ENCODE measurements around the gene TNNT1.
A peak's percentile ranks its signal among the peaks of the same experiment; 100 is the strongest.

Gene TNNT1

DNA sequence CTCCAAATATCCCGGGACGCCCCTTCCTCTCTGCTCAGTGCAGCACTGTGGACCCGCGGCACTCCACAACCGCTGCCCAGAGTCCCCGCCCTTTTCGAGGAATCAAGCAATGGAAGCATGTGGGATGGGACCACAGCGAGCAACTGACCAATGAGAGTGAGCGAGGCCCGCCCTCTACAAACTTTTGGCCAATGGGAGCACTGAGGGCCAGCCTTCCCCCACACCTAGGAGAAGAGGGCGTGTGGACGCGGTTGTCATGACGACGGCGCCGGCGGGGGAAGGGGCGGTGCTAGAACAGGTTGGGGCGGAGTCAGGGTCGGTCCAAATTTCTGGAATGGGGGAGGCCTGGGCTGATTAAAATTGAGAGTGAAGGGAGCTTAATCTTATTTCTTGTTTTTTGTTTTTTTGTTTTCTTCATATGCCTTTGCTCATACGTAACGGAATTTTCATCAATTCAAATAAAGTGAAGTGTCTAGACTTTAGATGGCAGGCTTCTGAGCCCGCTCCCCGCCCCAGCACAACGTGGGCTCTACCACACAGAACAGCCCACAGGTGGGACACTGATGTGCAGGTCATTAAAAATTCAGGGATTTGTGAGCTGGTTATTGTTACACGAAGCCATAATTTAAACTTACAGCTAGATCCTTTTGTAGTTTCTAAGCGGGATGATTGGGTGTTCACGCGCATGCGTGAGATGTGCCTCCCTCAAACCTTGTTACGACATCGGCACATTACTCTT, 17.7 kb upstream of the TNNT1 start, which contains the start of gene DNAAF3:
TSS of gene DNAAF3 (minus strand) at position 84 of the 739 bp plus-strand sequence. CDS start 200 bp downstream, outside the sequence.
- peak within 1 kb of the TSS; percentile 36 to 67 for H3K4me3 ChIP-seq (ENCODE audit: low read length in 2 of 2)
- peaks cover 48 to 50% of the 10 kb centered on the region in 2 donors for H3K27me3 ChIP-seq (ENCODE audit: control insufficient read depth in 1 of 2, insufficient read depth in 2 of 2, low read length in 2 of 2)
- H3K27ac ChIP-seq (ENCODE audit: low read length) = no peak within 1 kb of the TSS
- no peaks in the 10 kb centered on the region for H3K36me3 ChIP-seq (ENCODE audit: control insufficient read depth in 2 of 2, insufficient read depth in 2 of 2, low read length in 2 of 2)
- peaks cover 13% of the 10 kb centered on the region for H3K4me1 ChIP-seq (ENCODE audit: control insufficient read depth, insufficient read depth, low read length)
- H3K9ac ChIP-seq (ENCODE audit: low read length in 2 of 2) = no peak within 1 kb of the TSS
- no peaks in the 10 kb centered on the region for H3K9me3 ChIP-seq (ENCODE audit: control insufficient read depth in 2 of 2, low read length in 2 of 2)

DNA sequence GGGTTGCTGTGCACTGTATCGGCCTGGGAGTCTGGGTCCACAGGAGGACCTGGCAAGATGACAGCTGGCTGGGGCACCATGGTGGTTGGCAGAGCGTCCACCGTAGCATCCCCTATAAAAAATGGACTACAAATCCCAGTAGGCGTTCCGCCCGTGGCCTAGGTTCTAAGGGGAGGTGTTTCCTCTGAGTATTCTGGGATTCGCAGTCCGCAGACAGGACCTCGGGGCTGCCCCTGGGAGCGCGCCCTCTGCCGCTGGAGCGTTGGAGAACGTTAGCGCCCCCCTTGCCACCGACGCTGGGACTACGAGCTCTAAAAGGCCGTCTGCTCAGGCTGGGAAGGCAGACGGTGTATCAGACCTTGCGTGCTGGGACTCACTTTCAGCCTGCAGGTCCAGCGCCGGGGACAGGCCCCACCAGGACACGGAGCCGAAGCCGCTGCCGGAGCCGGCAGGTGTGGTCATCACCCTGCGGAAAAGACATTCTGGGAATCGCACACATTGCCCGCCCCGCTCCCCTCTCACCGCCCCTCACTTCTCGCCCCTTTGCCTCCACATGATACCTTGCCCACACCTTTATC, 17.0 kb upstream of the TNNT1 start:
- H3K9ac ChIP-seq (ENCODE audit: low read length in 2 of 2) = no peak overlapping the region
- H3K4me3 ChIP-seq (ENCODE audit: low read length in 2 of 2) = peak overlapping the region; percentile 36 to 67
- peaks cover 48 to 50% of the 10 kb centered on the region in 2 donors for H3K27me3 ChIP-seq (ENCODE audit: control insufficient read depth in 1 of 2, insufficient read depth in 2 of 2, low read length in 2 of 2)
- no peaks in the 10 kb centered on the region for H3K9me3 ChIP-seq (ENCODE audit: control insufficient read depth in 2 of 2, low read length in 2 of 2)
- no peak overlapping the region for H3K27ac ChIP-seq (ENCODE audit: low read length)
- peaks cover 13% of the 10 kb centered on the region for H3K4me1 ChIP-seq (ENCODE audit: control insufficient read depth, insufficient read depth, low read length)
- H3K36me3 ChIP-seq (ENCODE audit: control insufficient read depth in 2 of 2, insufficient read depth in 2 of 2, low read length in 2 of 2) = no peaks in the 10 kb centered on the region

DNA sequence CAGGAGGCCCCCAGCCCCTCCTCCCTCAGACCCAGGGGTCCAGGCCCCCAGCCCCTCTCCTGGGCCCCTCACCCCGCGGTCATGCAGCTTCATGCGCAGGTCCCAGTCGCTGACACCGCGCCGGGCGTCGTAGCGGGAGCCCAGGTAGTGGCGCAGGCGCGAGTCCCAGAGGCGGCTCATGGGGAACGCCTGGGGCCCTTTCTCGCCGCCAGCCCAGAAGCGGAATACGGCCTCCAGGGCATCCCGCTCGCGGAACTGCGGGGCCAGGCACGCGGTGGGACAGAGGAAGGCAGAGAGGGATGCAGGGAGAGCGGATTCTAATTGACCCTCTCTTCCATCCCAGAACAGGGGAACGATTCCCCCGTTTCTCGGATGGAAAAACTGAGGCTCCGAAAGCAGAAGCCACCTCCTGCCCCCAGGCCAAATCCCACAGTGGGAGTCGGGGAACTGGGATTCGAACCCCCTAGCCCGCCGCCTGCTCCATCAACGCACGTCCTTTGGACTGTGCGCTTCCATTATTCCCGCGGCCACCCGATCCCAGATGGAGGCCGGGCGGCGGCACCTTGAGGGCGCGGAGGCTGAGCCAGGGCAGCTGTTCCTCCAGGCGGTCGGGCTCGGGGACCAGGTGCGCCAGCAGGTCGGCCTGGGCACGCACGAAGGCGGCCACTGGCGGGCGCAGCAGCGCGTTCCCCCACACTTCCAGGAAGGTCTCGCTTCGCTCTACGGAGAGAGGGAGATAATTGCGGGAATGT, 12.7 kb upstream of the TNNT1 start:
- peaks cover 55% of the 10 kb centered on the region in 2 donors for H3K27me3 ChIP-seq (ENCODE audit: control insufficient read depth in 1 of 2, insufficient read depth in 2 of 2, low read length in 2 of 2)
- H3K9ac ChIP-seq (ENCODE audit: low read length in 2 of 2) = no peak overlapping the region
- H3K4me3 ChIP-seq (ENCODE audit: low read length in 2 of 2) = no peak overlapping the region
- peaks cover 10% of the 10 kb centered on the region for H3K4me1 ChIP-seq (ENCODE audit: control insufficient read depth, insufficient read depth, low read length)
- H3K36me3 ChIP-seq (ENCODE audit: control insufficient read depth in 2 of 2, insufficient read depth in 2 of 2, low read length in 2 of 2) = no peaks in the 10 kb centered on the region
- no peak overlapping the region for H3K27ac ChIP-seq (ENCODE audit: low read length)
- H3K9me3 ChIP-seq (ENCODE audit: control insufficient read depth in 2 of 2, low read length in 2 of 2) = no peaks in the 10 kb centered on the region

DNA sequence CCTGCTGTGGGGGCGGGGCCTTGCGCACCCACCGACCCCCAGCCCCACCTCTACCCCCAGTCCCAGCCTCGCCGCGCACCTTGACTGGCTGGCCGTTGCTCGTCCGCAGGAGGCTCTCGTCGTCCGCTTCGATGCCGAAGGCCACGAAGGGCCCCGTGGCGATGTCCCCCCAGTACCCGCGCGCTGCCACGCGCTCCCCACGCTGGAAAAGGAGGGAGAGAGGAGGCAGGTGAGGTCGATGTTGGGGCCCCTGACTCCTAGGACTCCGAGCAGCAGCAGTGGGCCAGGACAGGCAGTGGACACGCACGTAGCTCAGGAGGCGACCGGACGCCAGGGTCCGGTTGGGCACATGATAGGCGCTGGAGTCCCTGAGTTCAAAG, 12.0 kb upstream of the TNNT1 start:
- Histone ChIP-seq H3K9ac (ENCODE audit: low read length in 2 of 2) (no peak overlapping the region), H3K36me3 (ENCODE audit: control insufficient read depth in 2 of 2, insufficient read depth in 2 of 2, low read length in 2 of 2) (no peaks in the 10 kb centered on the region), H3K4me1 (ENCODE audit: control insufficient read depth, insufficient read depth, low read length) (peaks cover 5% of the 10 kb centered on the region), H3K9me3 (ENCODE audit: control insufficient read depth in 2 of 2, low read length in 2 of 2) (no peaks in the 10 kb centered on the region), H3K27ac (ENCODE audit: low read length) (no peak overlapping the region), H3K4me3 (ENCODE audit: low read length in 2 of 2) (no peak overlapping the region), H3K27me3 (ENCODE audit: control insufficient read depth in 1 of 2, insufficient read depth in 2 of 2, low read length in 2 of 2) (peaks cover 53 to 55% of the 10 kb centered on the region in 2 donors)

- H3K4me3 ChIP-seq (ENCODE audit: low read length in 2 of 2) = no peak overlapping the region
- H3K27ac ChIP-seq (ENCODE audit: low read length) = no peak overlapping the region
- no peak overlapping the region for H3K9ac ChIP-seq (ENCODE audit: low read length in 2 of 2)
- no peaks in the 10 kb centered on the region for H3K36me3 ChIP-seq (ENCODE audit: control insufficient read depth in 2 of 2, insufficient read depth in 2 of 2, low read length in 2 of 2)
- peaks cover 48 to 50% of the 10 kb centered on the region in 2 donors for H3K27me3 ChIP-seq (ENCODE audit: control insufficient read depth in 1 of 2, insufficient read depth in 2 of 2, low read length in 2 of 2)
- no peaks in the 10 kb centered on the region for H3K9me3 ChIP-seq (ENCODE audit: control insufficient read depth in 2 of 2, low read length in 2 of 2)
- peaks cover 7% of the 10 kb centered on the region for H3K4me1 ChIP-seq (ENCODE audit: control insufficient read depth, insufficient read depth, low read length)
These were observed 11.4 kb upstream of the TNNT1 start for GRCh38 chr19:55160128-55160985.

DNA sequence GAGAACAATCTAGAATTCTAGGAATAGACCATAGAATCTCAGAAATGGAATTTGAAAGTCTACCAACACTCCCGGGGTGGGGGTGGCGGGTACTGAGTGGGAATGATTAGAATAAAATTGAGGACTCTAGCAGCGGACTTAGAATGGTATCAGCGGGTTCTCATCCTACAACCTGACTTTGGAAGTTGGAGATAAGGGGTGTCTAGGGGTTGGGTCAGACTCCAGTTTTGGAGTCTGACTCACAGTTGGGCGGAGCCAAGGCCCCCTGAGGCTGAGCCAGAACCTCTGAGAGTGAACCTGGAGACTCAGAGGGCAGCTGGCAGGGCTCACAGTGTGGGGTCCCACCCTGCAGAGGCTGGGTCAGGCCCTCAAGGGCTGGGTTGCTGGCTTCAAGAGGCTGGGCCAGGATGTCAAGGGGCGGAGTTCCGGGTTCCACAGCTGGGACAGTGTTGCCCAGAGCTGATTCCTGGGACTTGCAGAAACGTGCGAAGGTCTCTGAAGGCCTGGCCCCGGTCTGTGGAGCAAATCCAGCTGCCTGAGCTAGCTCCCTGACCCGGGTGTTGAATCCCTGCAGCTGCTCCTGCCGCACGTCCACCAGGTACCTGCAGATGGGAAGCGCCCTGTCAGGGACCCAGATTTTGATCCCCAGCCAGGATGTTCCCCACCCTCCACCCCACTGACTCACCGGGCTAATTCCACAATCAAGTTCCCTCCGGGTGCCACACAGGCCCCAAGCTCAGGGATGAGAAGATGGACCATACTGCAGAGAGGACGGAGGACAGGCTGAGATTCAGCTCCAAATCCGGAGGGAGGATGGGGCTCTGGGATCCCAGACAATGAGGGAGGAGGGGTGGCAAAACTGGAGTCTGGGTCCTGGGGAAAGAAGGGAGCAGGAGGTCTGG, 10.1 kb upstream of the TNNT1 start:
- Histone ChIP-seq H3K36me3 (ENCODE audit: control insufficient read depth in 2 of 2, insufficient read depth in 2 of 2, low read length in 2 of 2) (no peaks in the 10 kb centered on the region), H3K4me3 (ENCODE audit: low read length in 2 of 2) (no peak overlapping the region), H3K27me3 (ENCODE audit: control insufficient read depth in 1 of 2, insufficient read depth in 2 of 2, low read length in 2 of 2) (peaks cover 49 to 54% of the 10 kb centered on the region in 2 donors), H3K9ac (ENCODE audit: low read length in 2 of 2) (no peak overlapping the region), H3K9me3 (ENCODE audit: control insufficient read depth in 2 of 2, low read length in 2 of 2) (no peaks in the 10 kb centered on the region), H3K4me1 (ENCODE audit: control insufficient read depth, insufficient read depth, low read length) (peaks cover 7% of the 10 kb centered on the region), H3K27ac (ENCODE audit: low read length) (no peak overlapping the region)

GRCh38 chr19:55158423-55158822, 9.4 kb upstream of the TNNT1 start:
- Histone ChIP-seq H3K9ac (ENCODE audit: low read length in 2 of 2) (no peak overlapping the region), H3K4me1 (ENCODE audit: control insufficient read depth, insufficient read depth, low read length) (peaks cover 7% of the 10 kb centered on the region), H3K36me3 (ENCODE audit: control insufficient read depth in 2 of 2, insufficient read depth in 2 of 2, low read length in 2 of 2) (no peaks in the 10 kb centered on the region), H3K4me3 (ENCODE audit: low read length in 2 of 2) (no peak overlapping the region), H3K27ac (ENCODE audit: low read length) (no peak overlapping the region), H3K9me3 (ENCODE audit: control insufficient read depth in 2 of 2, low read length in 2 of 2) (no peaks in the 10 kb centered on the region), H3K27me3 (ENCODE audit: control insufficient read depth in 1 of 2, insufficient read depth in 2 of 2, low read length in 2 of 2) (peaks cover 47 to 54% of the 10 kb centered on the region in 2 donors)

DNA sequence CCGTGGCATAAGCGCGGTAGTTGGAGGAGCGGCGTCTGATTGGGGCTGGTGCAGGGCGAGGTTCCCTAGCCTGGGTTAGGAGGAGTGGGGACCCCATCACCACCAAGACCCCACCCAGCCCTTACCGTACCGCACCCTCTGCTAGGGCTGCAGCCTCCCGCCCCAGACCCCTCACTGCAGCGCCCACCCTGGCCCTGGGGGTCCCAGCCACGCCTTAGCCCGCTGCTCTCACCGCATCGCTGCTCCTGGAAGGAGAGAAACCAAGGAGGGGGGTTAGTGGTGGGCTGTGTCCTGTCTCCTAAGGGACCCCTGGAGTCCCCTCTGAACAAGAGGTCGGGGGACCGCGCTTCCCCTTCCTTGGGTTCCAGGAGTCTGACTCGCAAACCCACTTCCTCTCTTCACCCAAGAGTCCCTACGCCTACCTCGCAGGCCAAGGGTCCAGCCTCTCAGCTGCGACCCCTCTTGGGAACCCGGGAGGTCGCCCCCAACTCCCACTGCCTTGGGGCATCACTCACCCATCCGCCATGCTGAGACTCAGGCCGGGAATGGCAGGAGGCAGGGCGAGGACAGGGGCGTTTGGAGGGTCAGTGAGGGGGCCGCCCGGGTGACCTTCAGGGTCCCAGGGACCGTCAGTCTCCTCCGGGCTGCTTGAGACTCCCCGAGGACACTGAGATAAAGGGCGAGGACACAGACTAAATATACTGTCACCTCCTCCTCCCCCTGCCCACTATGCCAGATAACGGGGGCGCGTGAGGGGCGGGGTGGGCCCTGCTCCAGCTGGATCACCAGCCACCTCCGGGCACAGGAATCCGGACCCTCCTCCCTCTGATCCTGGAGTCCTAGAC, 8.3 kb upstream of the TNNT1 start, which contains the start of gene TNNI3:
TSS of gene TNNI3 (minus strand) at position 669 of the 845 bp plus-strand sequence. CDS start at position 526, 143 bp downstream.
- H3K36me3 ChIP-seq (ENCODE audit: control insufficient read depth in 2 of 2, insufficient read depth in 2 of 2, low read length in 2 of 2) = no peaks in the 10 kb centered on the region
- peaks cover 45 to 53% of the 10 kb centered on the region in 2 donors for H3K27me3 ChIP-seq (ENCODE audit: control insufficient read depth in 1 of 2, insufficient read depth in 2 of 2, low read length in 2 of 2)
- no peak within 1 kb of the TSS for H3K9ac ChIP-seq (ENCODE audit: low read length in 2 of 2)
- H3K27ac ChIP-seq (ENCODE audit: low read length) = no peak within 1 kb of the TSS
- H3K4me3 ChIP-seq (ENCODE audit: low read length in 2 of 2) = no peak within 1 kb of the TSS
- peaks cover 7% of the 10 kb centered on the region for H3K4me1 ChIP-seq (ENCODE audit: control insufficient read depth, insufficient read depth, low read length)
- no peaks in the 10 kb centered on the region for H3K9me3 ChIP-seq (ENCODE audit: control insufficient read depth in 2 of 2, low read length in 2 of 2)

Data from stomach smooth muscle (tissue), 2 donors.